AG04449 (cell line): Measurements from ENCODE around the gene PEX12.

Experiments
- CTCF ChIA-PET: fragments of 350-600 bp; formaldehyde crosslinking; extraction: SDS; loops from one replicate; lab custom pipeline; 2021; ENCODE audit warnings: antibody characterized with exemption; lab: Yijun Ruan, JAX
- POLR2A ChIA-PET: fragments of 400-600, 350-600 bp; formaldehyde crosslinking; extraction: SDS; loops from one replicate; lab custom pipeline; 2020; ENCODE audit warnings: antibody characterized with exemption, inconsistent platforms; lab: Yijun Ruan, JAX
- DNase-seq: peaks from one replicate; pipeline ENCODE4 v3.0.0-alpha.2; 2010; ENCODE audit warnings: low read depth, low spot score
- H3K4me3 ChIP-seq: 2 replicates; pipeline ENCODE4 v1.5.1; 2011; ENCODE audit warnings: low read depth, mild to moderate bottlenecking, control low read depth, low read length
- CTCF ChIP-seq: IDR thresholded peaks from one replicate; pipeline ENCODE4 v1.5.1; 2011; ENCODE audit warnings: mild to moderate bottlenecking, moderate library complexity, low read length, control low read depth, inconsistent platforms; ENCODE audit not compliant: insufficient read depth; ENCODE audit errors: missing control alignments

The PEX12 gene

DNA sequence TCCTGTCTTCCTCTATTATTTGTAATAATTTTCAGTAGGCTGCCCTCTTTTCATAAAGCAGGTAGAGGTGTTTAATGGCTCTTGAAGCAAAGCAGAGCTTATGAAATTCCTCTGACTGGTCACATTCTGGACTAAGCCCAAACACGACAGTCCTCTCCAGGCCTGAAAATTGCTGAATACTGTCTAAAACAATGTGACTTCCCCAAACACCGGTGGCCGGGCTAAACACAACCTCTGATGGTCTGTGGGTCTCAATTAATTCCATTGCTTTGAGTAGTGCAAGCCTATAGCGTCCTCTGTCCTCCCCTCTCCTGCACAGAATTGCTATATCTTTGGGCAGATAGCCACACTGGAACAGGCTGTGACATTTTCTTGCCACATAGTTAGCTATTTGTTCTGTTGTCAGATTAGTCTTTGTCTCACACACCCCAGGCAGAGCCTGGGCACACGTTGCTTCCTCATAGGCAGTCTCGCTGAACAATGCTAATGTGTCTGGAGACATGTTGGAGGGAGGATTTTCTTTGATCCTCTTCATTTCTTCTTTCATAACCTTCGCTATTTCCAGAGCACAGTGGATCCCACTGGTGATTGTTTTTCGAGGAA is 30.1 kb downstream of the PEX12 start:
- no peak for TF ChIP-seq CTCF
- H3K4me3 ChIP-seq, result no peak overlapping the region
- CTCF ChIA-PET, result interaction anchor here (1.4 to 4.1 kb wide), 3 partner anchors 9 to 237 kb away, joined by 3 to 27 read pairs (median 6); no protein-coding TSS in a partner anchor
- no peak for DNase-seq
- POLR2A ChIA-PET, result no interaction called here

DNA sequence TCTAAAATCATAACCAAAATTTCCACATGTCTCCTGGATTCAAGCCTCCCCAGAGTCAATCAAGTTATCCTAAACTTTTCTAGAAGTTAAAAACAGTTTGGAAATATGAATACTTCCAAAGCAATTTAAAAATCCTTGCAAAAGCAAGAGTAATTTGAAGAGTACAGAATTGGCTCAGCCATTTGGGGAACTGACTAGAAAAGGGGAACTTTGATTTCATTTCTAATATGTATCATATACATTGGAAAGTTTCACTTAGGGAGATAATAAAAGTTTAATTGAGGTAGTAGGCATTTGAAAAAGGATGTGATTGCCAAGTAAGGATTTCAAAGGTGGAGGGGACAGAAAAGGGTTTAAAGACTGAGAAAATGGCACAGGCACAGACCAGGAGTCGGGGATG is 31.9 kb downstream of the PEX12 start:
- TF ChIP-seq CTCF, result no peak
- ChIA-PET POLR2A (no interaction called here), CTCF (no interaction called here)
- H3K4me3 ChIP-seq, result no peak overlapping the region
- DNase-seq, result no peak

DNA sequence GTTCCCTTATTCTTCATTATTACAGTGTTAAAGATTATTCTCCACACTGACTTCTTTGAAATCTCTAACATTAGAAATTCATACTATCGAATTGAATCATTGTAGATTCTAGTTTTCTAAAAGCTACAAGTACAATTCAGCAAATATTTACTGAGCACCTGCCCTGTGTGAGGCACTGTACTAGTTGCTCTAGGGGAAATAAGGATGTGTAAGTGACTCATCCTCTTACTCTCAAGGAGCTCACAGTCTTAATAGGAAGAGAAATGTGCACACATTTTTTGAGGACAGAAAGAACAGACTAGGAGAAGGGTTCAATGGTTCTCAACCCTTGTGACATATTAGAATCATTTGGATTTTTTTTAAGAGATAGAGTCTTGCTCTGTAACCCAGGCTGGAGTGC is 33.2 kb downstream of the PEX12 start:
- CTCF ChIA-PET, result interaction anchor here (1.9 to 15.0 kb wide), 2 partner anchors 12 to 234 kb away, joined by 6 to 455 read pairs; no protein-coding TSS in a partner anchor
- DNase-seq, result no peak
- POLR2A ChIA-PET, result no interaction called here

GRCh38 chr17:35543856-35544255 is 34.5 kb downstream of the PEX12 start:
- TF ChIP-seq CTCF, result no peak
- POLR2A ChIA-PET, result no interaction called here
- CTCF ChIA-PET, result interaction anchor here (1.9 to 15.0 kb wide), 2 partner anchors 10 to 233 kb away, joined by 6 to 455 read pairs; no protein-coding TSS in a partner anchor
- DNase-seq, result no peak
- no peak overlapping the region for H3K4me3 ChIP-seq

More for the DNA sequence above, 33.2 kb downstream of the PEX12 start:
- no peak overlapping the region for H3K4me3 ChIP-seq
- TF ChIP-seq CTCF, result no peak

DNA sequence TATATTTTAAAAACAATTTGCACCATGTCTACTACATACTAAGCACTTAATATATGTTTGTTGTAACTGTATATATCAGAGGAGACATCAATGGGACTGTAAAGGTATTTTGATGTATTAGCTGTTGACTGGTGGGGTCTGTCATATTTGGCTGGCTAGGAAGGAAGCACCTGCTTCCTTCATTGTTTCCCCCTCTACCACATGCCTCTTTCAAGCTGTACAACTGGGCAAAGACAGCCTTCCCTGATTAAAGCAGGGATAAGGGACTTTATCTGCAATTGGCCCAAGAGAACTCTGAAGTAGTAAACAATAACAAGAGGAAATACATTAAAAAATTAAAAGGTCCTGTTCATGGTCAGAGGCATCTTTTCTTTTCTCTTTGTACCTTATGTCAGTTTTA is 35.4 kb downstream of the PEX12 start:
- DNase-seq, result no peak
- POLR2A ChIA-PET, result no interaction called here
- H3K4me3 ChIP-seq, result no peak overlapping the region
- TF ChIP-seq CTCF, result no peak
- CTCF ChIA-PET, result interaction anchor here (1.4 to 15.0 kb wide), 3 partner anchors 9 to 232 kb away, joined by 5 to 455 read pairs (median 12); no protein-coding TSS in a partner anchor

GRCh38 chr17:35541434-35541833 is 36.9 kb downstream of the PEX12 start:
- ChIA-PET POLR2A (no interaction called here), CTCF (interaction anchor here (0.7 to 15.0 kb wide), 3 partner anchors 8 to 230 kb away, joined by 3 to 455 read pairs (median 12); no protein-coding TSS in a partner anchor)
- DNase-seq, result no peak
- TF ChIP-seq CTCF, result no peak
- no peak overlapping the region for H3K4me3 ChIP-seq
